Measurements from ENCODE around the gene SFTPA2. TPM values are rescaled to one million over a fixed set of nuclear protein-coding genes. Genes with fewer than 3 reads are reported as not detected.
"Not testable (repeated sequence)": the region's sequence is repeated elsewhere in the genome, so short reads cannot be mapped to it uniquely, and the experiment has no call there.

Gene SFTPA2
- not detected for total RNA-seq

DNA sequence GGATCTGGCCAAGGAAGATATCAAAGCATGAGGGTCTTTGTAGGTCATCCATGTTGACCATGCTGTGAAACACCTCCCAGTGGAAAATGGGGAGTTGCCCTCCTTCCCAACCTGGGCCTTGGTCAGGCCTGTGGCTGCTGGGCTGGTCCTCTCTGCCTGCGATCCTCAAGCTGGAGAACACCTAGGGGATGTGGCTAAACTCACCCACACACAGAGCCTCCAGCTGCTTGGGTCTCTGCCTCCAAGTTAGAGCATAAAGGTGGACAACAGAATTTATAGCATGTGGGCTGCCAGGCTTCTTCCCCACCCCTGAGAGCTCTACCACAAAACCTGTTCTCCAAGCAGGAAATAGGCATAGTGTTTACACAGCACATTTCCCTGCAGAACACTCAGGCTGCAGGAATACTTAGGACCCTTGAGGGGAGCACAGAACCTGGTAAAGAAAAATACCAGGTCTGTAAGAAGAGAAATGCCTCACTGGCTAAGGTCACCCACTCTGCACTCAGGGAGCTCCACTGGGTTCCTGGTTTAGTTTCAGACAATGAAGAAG is at the start of gene SFTPA2:
TSS of gene SFTPA2 (minus strand) at position 248 of the 550 bp plus-strand sequence. CDS start 924 bp downstream, outside the sequence.
- H3K9me3 Mint-ChIP-seq = no peaks in the 10 kb centered on the region
- no peaks in the 10 kb centered on the region for H3K36me3 Mint-ChIP-seq (ENCODE audit: low read depth)
- H3K27ac Mint-ChIP-seq = no peak within 1 kb of the TSS

DNA sequence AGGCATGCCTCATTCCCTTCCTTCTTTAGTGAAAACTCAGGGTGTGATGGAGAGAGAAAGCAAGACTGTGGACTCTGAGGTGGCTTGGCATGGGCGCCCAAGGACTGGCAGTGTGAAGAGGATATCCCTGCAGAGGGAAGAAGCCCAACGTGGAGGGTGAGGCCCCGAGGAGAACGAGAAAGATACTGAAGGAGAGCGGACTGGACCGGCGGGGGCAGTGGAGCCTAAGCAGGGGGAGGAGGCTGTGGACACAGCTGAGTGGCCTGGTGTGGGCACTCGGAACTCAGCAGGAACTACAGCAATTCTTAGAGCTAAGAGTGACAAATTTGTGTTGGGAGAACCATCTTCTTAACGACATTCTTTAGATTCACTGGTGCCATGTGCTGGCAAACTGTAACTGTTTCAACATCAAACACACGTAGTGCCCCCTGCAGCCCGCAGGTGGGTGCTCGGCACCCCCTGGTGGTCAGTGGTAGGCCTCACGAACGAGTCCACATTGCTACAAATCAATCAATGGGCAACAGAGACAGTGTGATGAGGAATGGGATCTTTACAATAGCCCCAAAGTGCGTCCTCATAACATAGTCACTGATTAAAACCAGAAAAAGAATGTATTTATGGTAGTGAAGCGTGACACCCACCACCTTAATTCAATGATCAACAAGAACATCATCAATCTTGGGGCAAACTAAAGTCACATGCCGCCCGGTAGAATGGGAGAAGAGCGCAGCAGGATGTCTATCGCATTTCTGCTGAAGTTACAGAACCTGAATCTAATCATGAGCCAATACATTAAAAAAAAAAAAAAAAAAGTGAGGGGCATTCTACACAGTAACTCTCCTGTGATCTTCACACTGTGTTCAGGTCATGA is 48.5 kb upstream of the SFTPA2 start:
- Mint-ChIP-seq H3K27me3 (no peaks in the 10 kb centered on the region), H3K4me3 (no peak overlapping the region), H3K9me3 (no peaks in the 10 kb centered on the region), H3K36me3 (ENCODE audit: low read depth) (no peaks in the 10 kb centered on the region), H3K27ac (no peak overlapping the region), H3K4me1 (peaks cover 3% of the 10 kb centered on the region)
- peak; percentile 57 for ATAC-seq (replicated peaks)

More for the DNA sequence above, at the start of gene SFTPA2:
- Mint-ChIP-seq H3K4me3 (no peak within 1 kb of the TSS), H3K27me3 (peaks cover 11% of the 10 kb centered on the region), H3K4me1 (peaks cover 9% of the 10 kb centered on the region)
- ATAC-seq (replicated peaks) = no peak

DNA sequence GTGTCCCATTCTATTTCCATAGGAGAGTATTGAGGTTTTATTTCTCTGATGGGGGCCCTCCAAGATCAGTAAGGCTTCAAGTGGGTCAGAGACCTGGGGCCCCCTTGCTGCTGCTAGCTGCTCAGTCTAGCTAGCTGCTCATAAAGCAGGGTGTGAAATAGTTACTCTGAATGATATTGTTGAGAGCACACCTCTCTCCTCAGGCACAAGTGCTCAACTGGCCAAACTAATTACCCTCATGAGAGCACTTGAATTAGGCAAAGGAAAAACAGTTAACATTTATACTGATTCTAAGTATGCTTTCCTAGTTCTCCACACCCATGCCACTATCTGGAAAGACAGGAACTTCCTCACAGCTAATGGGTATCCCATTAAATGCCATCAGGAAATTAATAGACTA is 45.1 kb upstream of the SFTPA2 start:
- Mint-ChIP-seq H3K27me3 (no peaks in the 10 kb centered on the region), H3K9me3 (no peaks in the 10 kb centered on the region), H3K4me3 (no peak overlapping the region), H3K4me1 (peaks cover 3% of the 10 kb centered on the region), H3K36me3 (ENCODE audit: low read depth) (no peaks in the 10 kb centered on the region), H3K27ac (no peak overlapping the region)
- ATAC-seq (replicated peaks) = no peak

DNA sequence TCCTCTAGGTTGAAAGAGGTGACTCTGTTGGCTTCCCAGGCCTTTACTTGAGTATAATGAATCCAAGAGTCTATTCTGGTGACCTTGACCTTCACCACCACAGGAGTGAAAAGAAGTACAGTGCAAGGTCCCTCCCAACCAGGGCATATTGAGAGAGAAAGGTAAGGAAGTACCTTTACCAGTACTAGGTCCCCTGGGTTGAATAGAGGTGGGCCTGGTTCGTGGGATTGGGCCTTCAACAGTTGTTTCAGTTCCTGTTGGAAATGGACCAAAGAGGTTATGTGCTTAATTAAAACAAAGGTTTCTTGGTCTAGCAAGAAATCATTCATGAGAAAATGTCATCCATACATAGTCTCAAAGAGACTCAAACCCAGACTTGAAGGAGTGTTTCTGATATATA is 44.1 kb upstream of the SFTPA2 start:
- no peaks in the 10 kb centered on the region for H3K36me3 Mint-ChIP-seq (ENCODE audit: low read depth)
- no peak for ATAC-seq (replicated peaks)
- H3K4me1 Mint-ChIP-seq = no peaks in the 10 kb centered on the region
- no peak overlapping the region for H3K4me3 Mint-ChIP-seq
- H3K9me3 Mint-ChIP-seq = no peaks in the 10 kb centered on the region
- no peaks in the 10 kb centered on the region for H3K27me3 Mint-ChIP-seq
- H3K27ac Mint-ChIP-seq = no peak overlapping the region

DNA sequence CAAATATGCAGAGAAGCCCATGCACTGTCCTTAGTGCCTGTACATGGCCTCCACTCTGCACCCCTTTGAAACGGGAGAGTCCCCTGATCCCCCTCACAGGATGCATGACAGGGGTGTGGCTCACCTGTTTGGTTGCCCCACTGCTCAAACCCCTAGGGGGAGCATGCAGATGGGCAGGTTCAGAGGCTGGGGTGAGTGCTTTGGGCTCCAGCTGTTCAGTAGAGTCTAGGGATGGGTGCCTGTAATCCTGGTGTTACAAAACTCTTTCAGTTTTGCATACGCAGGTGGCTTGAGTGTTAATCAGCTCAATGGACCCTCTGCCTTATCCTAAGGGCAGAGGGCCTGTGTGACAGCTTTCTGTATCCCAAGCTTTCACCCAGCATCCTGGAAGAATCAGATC is 42.7 kb upstream of the SFTPA2 start:
- ATAC-seq (replicated peaks) = no peak
- no peaks in the 10 kb centered on the region for H3K4me1 Mint-ChIP-seq
- H3K9me3 Mint-ChIP-seq = no peaks in the 10 kb centered on the region
- no peak overlapping the region for H3K4me3 Mint-ChIP-seq
- H3K27ac Mint-ChIP-seq = no peak overlapping the region
- no peaks in the 10 kb centered on the region for H3K27me3 Mint-ChIP-seq
- H3K36me3 Mint-ChIP-seq (ENCODE audit: low read depth) = no peaks in the 10 kb centered on the region

DNA sequence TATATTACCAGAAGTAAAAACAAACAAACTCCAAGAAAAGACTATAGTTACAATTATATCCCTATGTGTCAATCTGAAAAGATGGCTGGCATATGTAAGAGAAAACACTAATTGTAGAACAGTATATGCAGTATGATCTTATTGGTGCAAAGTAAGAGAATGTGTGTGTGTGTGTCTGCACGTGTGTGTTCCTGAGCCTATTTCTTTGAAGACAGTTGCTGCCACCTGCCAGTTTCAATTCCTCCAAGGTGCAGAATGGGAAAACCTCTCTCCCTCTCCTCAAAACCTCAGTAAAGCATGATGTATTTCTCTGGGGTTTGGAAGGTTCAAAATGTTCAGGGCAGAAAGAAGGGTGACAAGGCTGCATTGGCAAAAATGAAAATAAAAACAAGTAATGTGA is 41.7 kb upstream of the SFTPA2 start:
- H3K4me3 Mint-ChIP-seq = no peak overlapping the region
- H3K27ac Mint-ChIP-seq = no peak overlapping the region
- peaks cover 9% of the 10 kb centered on the region for H3K9me3 Mint-ChIP-seq
- no peaks in the 10 kb centered on the region for H3K4me1 Mint-ChIP-seq
- no peaks in the 10 kb centered on the region for H3K27me3 Mint-ChIP-seq
- H3K36me3 Mint-ChIP-seq (ENCODE audit: low read depth) = no peaks in the 10 kb centered on the region
- no peak for ATAC-seq (replicated peaks)

DNA sequence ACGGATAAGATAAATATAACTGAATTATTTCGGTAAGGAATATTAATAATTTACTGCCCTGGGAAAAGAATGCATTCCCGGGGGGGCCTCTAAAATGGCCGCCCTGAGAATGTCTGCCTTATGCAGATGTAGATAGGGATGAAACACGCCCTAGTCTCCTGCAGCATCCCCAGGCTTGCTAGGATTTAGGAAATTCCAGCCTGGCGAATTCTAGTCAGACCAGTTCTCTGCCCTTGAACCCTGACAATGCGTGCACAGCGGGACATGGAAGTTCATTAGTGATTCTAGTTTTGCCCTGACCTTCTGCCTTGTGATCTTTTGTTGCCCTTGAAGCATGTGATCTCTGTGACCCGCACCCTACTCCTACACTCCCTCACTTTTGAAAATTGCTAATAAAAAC is 39.4 kb upstream of the SFTPA2 start:
- not testable (repeated sequence) for H3K27ac Mint-ChIP-seq; H3K9me3 Mint-ChIP-seq; H3K4me1 Mint-ChIP-seq; H3K4me3 Mint-ChIP-seq; ATAC-seq (replicated peaks); H3K27me3 Mint-ChIP-seq; H3K36me3 Mint-ChIP-seq (ENCODE audit: low read depth)

DNA sequence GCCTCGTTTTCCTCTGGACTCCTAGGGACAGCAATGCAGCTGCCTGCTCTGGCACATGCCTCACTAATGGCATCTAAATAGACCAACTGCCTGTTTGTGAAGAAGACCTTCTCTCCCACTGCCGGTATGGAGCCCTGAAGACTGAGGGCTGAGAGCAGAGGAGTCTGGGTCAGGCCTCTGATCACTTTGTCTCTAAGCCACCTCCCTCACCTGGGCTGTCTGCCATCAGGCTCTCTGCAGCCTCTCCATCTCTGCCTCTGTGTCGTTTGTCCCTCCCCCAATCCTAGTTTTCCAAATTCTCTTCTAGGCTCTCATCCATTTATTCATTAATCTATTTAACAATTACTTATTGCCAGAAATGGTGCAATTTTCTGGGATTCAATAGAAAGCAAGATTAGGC is 35.3 kb upstream of the SFTPA2 start:
- Mint-ChIP-seq H3K4me1 (no peaks in the 10 kb centered on the region), H3K36me3 (ENCODE audit: low read depth) (no peaks in the 10 kb centered on the region), H3K27me3 (peaks cover 7% of the 10 kb centered on the region), H3K9me3 (peaks cover 9% of the 10 kb centered on the region), H3K27ac (no peak overlapping the region), H3K4me3 (no peak overlapping the region)
- no peak for ATAC-seq (replicated peaks)

DNA sequence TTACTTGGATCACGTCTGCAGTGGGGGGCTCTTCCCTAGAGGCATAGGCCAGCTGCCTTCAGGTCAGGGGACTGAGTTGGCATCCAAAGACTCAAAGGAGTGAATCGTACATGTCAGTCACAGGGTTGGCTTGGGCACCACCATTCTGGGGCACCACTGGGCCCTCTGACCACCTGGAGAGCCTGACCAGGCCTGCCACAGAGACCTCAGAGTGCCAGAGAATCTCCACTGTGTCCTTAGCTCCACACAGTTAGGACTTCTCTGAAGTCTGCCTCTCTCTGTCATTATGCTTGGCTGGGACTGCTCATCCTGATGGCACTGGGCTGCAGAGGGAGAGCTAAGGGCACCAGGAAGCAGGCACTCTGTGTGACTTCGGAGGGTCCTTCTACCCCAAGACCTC is 34.4 kb upstream of the SFTPA2 start:
- not testable (repeated sequence) for H3K4me1 Mint-ChIP-seq; H3K9me3 Mint-ChIP-seq; H3K4me3 Mint-ChIP-seq; H3K27ac Mint-ChIP-seq; H3K36me3 Mint-ChIP-seq (ENCODE audit: low read depth); ATAC-seq (replicated peaks)
- peaks cover 10% of the 10 kb centered on the region for H3K27me3 Mint-ChIP-seq

DNA sequence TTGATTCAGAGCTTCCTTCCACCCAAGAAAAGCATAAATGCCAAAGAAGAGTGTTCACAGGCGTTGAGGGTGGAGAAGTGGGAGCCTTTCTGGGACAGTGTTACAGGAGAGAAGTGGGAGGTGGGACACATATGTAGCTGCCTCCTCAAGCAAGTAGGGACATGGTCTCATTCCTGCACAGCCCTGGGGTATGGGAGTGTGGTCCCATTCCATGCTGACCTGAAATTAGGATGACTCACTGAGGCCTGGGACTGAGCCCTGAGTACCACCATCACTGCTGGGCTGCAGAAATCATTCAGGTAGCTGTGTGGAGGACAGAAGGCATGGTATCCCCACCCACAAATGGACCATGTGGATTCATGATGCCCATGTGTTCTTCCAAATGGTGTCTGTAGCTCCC is 33.2 kb upstream of the SFTPA2 start:
- peaks cover 13% of the 10 kb centered on the region for H3K27me3 Mint-ChIP-seq
- peaks cover 9% of the 10 kb centered on the region for H3K9me3 Mint-ChIP-seq
- H3K27ac Mint-ChIP-seq = no peak overlapping the region
- H3K4me3 Mint-ChIP-seq = no peak overlapping the region
- H3K36me3 Mint-ChIP-seq (ENCODE audit: low read depth) = no peaks in the 10 kb centered on the region
- ATAC-seq (replicated peaks) = no peak
- H3K4me1 Mint-ChIP-seq = no peaks in the 10 kb centered on the region

DNA sequence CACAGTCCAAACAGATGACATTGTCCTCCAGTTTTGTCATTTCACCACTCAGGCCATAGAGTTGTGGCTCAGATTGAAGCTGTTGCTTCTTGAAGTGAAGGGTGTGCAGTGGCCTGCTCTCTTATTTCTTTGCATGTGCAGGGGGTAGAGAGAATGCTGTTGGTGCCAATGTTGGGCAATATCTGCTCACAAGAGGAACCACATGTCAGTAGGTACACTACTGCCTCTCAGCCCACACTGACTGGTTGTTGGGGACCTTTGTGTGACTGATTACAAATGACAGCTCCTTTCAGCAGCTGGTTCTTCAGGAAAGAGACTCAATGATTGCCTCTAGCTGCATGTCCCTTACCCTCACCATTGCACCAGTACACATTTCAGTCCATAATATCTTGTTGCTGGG is 28.6 kb upstream of the SFTPA2 start:
- H3K4me3 Mint-ChIP-seq = no peak overlapping the region
- no peaks in the 10 kb centered on the region for H3K36me3 Mint-ChIP-seq (ENCODE audit: low read depth)
- H3K27me3 Mint-ChIP-seq = peaks cover 7% of the 10 kb centered on the region
- H3K4me1 Mint-ChIP-seq = no peaks in the 10 kb centered on the region
- no peak for ATAC-seq (replicated peaks)
- no peaks in the 10 kb centered on the region for H3K9me3 Mint-ChIP-seq
- H3K27ac Mint-ChIP-seq = no peak overlapping the region

DNA sequence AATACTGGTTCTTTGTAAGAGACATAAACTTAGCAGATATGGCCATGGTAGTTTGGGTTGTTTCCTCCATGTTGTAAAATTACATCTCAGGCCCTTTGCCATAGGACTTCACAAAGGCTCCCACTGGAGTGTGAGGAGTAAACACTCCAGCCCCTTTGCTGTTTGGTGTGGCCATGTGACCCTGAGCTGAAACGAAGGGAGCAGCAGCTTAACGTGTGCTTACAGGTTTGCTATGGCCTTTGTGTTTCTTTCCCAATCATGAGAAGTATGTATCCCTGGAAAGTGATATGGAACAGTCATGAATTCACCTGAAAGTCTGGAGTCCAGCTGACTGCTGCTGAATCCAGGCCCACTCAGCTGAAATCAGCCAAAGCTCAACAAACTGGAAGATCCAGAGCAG is 26.7 kb upstream of the SFTPA2 start:
- Mint-ChIP-seq H3K9me3 (no peaks in the 10 kb centered on the region), H3K27ac (no peak overlapping the region), H3K4me3 (no peak overlapping the region), H3K36me3 (ENCODE audit: low read depth) (no peaks in the 10 kb centered on the region), H3K27me3 (peaks cover 7% of the 10 kb centered on the region), H3K4me1 (peaks cover 8% of the 10 kb centered on the region)
- ATAC-seq (replicated peaks) = no peak

DNA sequence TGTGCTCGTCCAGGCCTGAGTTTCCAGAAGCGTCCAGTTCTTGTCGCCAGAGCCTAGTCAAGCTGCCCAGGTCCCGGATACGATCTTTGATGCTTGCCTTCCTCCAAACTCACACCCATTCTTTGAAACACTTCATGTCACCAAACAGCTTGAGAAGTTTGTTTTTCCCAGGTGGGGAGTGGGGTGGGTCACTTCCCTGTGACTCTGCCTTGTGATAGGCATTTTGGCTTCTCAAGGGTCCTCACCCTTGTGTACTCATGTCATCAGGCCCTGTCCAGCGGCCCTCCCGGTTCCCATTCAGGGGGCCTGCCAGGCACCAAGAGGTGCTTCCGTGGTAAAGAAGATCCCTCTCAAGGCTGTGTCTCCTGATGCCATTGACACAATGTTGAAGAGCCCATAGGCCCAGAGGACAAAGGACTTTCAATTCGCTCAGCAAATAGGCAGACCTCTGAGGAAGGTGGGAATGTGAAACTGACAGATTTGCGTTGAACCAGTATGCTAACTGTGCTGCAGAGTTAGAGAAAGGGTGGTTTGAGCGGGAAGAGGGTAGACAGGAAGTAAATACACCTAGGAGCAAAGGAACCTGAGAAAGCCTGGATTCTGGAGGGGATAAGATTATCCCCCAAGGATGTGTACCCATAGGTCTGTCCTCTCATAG is 25.8 kb upstream of the SFTPA2 start:
- Mint-ChIP-seq H3K9me3 (no peaks in the 10 kb centered on the region), H3K27me3 (peaks cover 7% of the 10 kb centered on the region), H3K4me3 (no peak overlapping the region), H3K4me1 (peaks cover 8% of the 10 kb centered on the region), H3K27ac (no peak overlapping the region), H3K36me3 (ENCODE audit: low read depth) (no peaks in the 10 kb centered on the region)
- no peak for ATAC-seq (replicated peaks)

DNA sequence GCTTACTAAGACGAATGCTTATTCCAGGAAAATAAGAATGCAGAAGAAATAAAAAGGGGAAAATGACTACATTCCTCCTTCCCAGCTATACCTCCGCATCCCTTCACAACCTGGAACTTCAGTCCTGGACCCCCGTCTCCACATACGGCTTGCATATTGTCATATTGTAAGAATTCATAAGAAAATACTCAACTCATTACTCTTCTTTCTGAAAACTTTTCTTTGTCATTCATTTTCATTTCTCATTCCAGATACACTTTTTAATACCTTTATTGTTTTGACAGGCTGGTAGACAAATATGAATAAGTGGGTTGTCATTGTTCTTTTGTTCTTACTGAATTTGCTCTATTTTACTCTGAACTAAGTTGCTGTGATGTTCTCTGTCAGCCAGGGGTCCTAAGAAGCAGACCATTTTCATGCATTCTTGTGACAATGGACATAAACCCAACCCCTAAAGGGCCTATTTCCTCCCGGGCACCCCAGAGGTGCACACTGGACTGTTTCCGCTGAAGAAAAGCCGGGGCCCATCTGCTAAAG is 23.3 kb upstream of the SFTPA2 start:
- peak overlapping the region; percentile 18 for H3K27ac Mint-ChIP-seq
- peak; percentile 67 for ATAC-seq (replicated peaks)
- H3K9me3 Mint-ChIP-seq = peaks cover 3% of the 10 kb centered on the region
- peaks cover 8% of the 10 kb centered on the region for H3K4me1 Mint-ChIP-seq
- H3K36me3 Mint-ChIP-seq (ENCODE audit: low read depth) = no peaks in the 10 kb centered on the region
- no peaks in the 10 kb centered on the region for H3K27me3 Mint-ChIP-seq
- peak overlapping the region; percentile 39 for H3K4me3 Mint-ChIP-seq

DNA sequence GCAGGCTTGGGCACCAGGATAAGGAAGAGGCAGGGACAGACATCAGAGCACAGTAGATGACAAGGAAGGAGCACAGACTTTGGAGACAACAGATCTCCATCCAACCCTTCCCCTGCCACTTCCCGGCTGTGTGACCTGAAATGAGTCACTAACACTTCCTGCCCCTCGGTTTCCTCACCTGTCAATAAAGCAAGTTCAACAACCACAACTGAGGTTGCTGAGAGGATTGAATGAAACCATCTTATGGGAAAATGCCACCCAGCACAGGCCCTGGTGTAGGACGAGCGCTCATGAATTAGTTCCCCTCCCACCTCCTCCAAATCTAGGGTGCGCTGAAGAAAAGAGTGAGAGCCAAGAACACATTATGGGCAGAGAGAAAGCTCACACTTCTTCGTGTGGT is 22.7 kb upstream of the SFTPA2 start:
- Mint-ChIP-seq H3K27ac (peak overlapping the region; percentile 18), H3K4me3 (peak overlapping the region; percentile 39)
- H3K36me3 Mint-ChIP-seq (ENCODE audit: low read depth); H3K4me1 Mint-ChIP-seq; H3K9me3 Mint-ChIP-seq; H3K27me3 Mint-ChIP-seq: not testable (repeated sequence)
- peak; percentile 86 for ATAC-seq (replicated peaks)
